ENCODE data around the gene ANKRD44. TPM values are rescaled to one million over a fixed set of nuclear protein-coding genes. Genes with fewer than 3 reads are reported as not detected.

Gene ANKRD44
- total RNA-seq, 1 donor from 2014 or later, result 77.8 TPM

GRCh38 chr2:197268786-197269584, 41.6 kb downstream of the ANKRD44 start:
- intact Hi-C loops (cut with DNase I), result no loop called here
- ATAC-seq, result peak; percentile 32
- no peak for DNase-seq (ENCODE audit: low spot score)

GRCh38 chr2:197266477-197266876, 44.1 kb downstream of the ANKRD44 start:
- ATAC-seq (no peak), DNase-seq (ENCODE audit: low spot score) (no peak)
- intact Hi-C loops (cut with DNase I), result no loop called here

GRCh38 chr2:197265924-197266323, 44.7 kb downstream of the ANKRD44 start:
- DNase-seq (ENCODE audit: low spot score) (no peak), ATAC-seq (no peak)
- intact Hi-C loops (cut with DNase I), result no loop called here

- intact Hi-C loops (cut with DNase I), result no loop called here
- DNase-seq (ENCODE audit: low spot score) (no peak), ATAC-seq (no peak)
Observed at GRCh38 chr2:197265036-197265435, 45.5 kb downstream of the ANKRD44 start.

- no peak for DNase-seq (ENCODE audit: low spot score)
- no peak for ATAC-seq
- intact Hi-C loops (cut with DNase I), result no loop called here
Observed at GRCh38 chr2:197264332-197264731, 46.2 kb downstream of the ANKRD44 start.

GRCh38 chr2:197263077-197263476, 47.5 kb downstream of the ANKRD44 start:
- DNase-seq (ENCODE audit: low spot score), result no peak
- intact Hi-C loops (cut with DNase I), result no loop called here
- ATAC-seq, result no peak

GRCh38 chr2:197261808-197262226, 48.8 kb downstream of the ANKRD44 start:
- peak; percentile 49 for ATAC-seq

GRCh38 chr2:197259470-197259999, 51.0 kb downstream of the ANKRD44 start:
- intact Hi-C loops (cut with DNase I), result no loop called here
- ATAC-seq, result no peak
- no peak for DNase-seq (ENCODE audit: low spot score)

More at GRCh38 chr2:197261808-197262226, 48.8 kb downstream of the ANKRD44 start:
- intact Hi-C loops (cut with DNase I), result no loop called here
- DNase-seq (ENCODE audit: low spot score), result no peak

- intact Hi-C loops (cut with DNase I), result no loop called here
- ATAC-seq, result no peak
- no peak for DNase-seq (ENCODE audit: low spot score)
Observed at GRCh38 chr2:197258580-197258979, 52.0 kb downstream of the ANKRD44 start.

- DNase-seq (ENCODE audit: low spot score) (no peak), ATAC-seq (no peak)
- intact Hi-C loops (cut with DNase I), result no loop called here
Observed at GRCh38 chr2:197256547-197257170, 53.9 kb downstream of the ANKRD44 start.

GRCh38 chr2:197256021-197256420, 54.6 kb downstream of the ANKRD44 start:
- intact Hi-C loops (cut with DNase I), result no loop called here
- ATAC-seq (no peak), DNase-seq (ENCODE audit: low spot score) (no peak)

GRCh38 chr2:197255543-197255942, 55.0 kb downstream of the ANKRD44 start:
- intact Hi-C loops (cut with DNase I), result no loop called here
- peak; percentile 76 for DNase-seq (ENCODE audit: low spot score)
- peak; percentile 98 for ATAC-seq

GRCh38 chr2:197254776-197255530, 55.6 kb downstream of the ANKRD44 start:
- ATAC-seq, result peak; percentile 41
- DNase-seq (ENCODE audit: low spot score), result no peak
- intact Hi-C loops (cut with DNase I), result loop anchor here (5.0 kb wide), 1 partner anchor 508 kb away; no protein-coding TSS in a partner anchor

GRCh38 chr2:197251576-197251975, 59.0 kb downstream of the ANKRD44 start:
- ATAC-seq, result no peak
- intact Hi-C loops (cut with DNase I), result loop anchor here (5.0 kb wide), 1 partner anchor 504 kb away; no protein-coding TSS in a partner anchor
- DNase-seq (ENCODE audit: low spot score), result no peak

- DNase-seq (ENCODE audit: low spot score) (no peak), ATAC-seq (no peak)
- intact Hi-C loops (cut with DNase I), result loop anchor here (5.0 kb wide), 1 partner anchor 504 kb away; no protein-coding TSS in a partner anchor
Observed at GRCh38 chr2:197251163-197251562, 59.4 kb downstream of the ANKRD44 start.

GRCh38 chr2:197250084-197250397, 60.5 kb downstream of the ANKRD44 start:
- intact Hi-C loops (cut with DNase I), result loop anchor here (5.0 kb wide), 1 partner anchor 503 kb away; no protein-coding TSS in a partner anchor
- ATAC-seq, result no peak
- no peak for DNase-seq (ENCODE audit: low spot score)

- intact Hi-C loops (cut with DNase I), result loop anchor here (5.0 kb wide), 1 partner anchor 502 kb away; no protein-coding TSS in a partner anchor
- ATAC-seq, result no peak
Observed at GRCh38 chr2:197249381-197250083, 61.0 kb downstream of the ANKRD44 start.

GRCh38 chr2:197248623-197249022, 62.0 kb downstream of the ANKRD44 start:
- intact Hi-C loops (cut with DNase I), result no loop called here
- DNase-seq (ENCODE audit: low spot score) (no peak), ATAC-seq (peak; percentile 60)

More at GRCh38 chr2:197249381-197250083, 61.0 kb downstream of the ANKRD44 start:
- DNase-seq (ENCODE audit: low spot score), result no peak

- no peak for DNase-seq (ENCODE audit: low spot score)
- no peak for ATAC-seq
- intact Hi-C loops (cut with DNase I), result no loop called here
Observed at GRCh38 chr2:197248001-197248401, 62.6 kb downstream of the ANKRD44 start.
